GM19395 (cell line): ENCODE measurements around the gene EP400.
"Not testable (repeated sequence)": the region's sequence is repeated elsewhere in the genome, so short reads cannot be mapped to it uniquely, and the experiment has no call there.

Source experiments
- ATAC-seq: cut with Tn5 transposase; IDR thresholded peaks from one replicate; pipeline ENCODE4 v1.9.1; 2021; ENCODE audit warnings: mild to moderate bottlenecking, moderate library complexity; ENCODE audit not compliant: unreplicated experiment

EP400 gene

GRCh38 chr12:132079695-132080094, 130.0 kb downstream of the EP400 start:
- ATAC-seq, result no peak

GRCh38 chr12:132080515-132080914, 130.8 kb downstream of the EP400 start:
- ATAC-seq, result not testable (repeated sequence)

- no peak for ATAC-seq
These were observed 131.7 kb downstream of the EP400 start for GRCh38 chr12:132081423-132081822.

- ATAC-seq, result peak; percentile 9
These were observed 133.8 kb downstream of the EP400 start for GRCh38 chr12:132083614-132083940.

GRCh38 chr12:132083941-132084620, 134.3 kb downstream of the EP400 start:
- ATAC-seq, result peak; percentile 85

GRCh38 chr12:132084621-132085290, 135.0 kb downstream of the EP400 start:
- peak; percentile 39 for ATAC-seq

- ATAC-seq, result no peak
These were observed 135.5 kb downstream of the EP400 start for GRCh38 chr12:132085291-132085635.

GRCh38 chr12:132089407-132089910, 139.7 kb downstream of the EP400 start:
- no peak for ATAC-seq

GRCh38 chr12:132094269-132094891, 144.6 kb downstream of the EP400 start:
- ATAC-seq, result no peak

- no peak for ATAC-seq
These were observed 146.0 kb downstream of the EP400 start for GRCh38 chr12:132095520-132096409.

GRCh38 chr12:132099739-132100138, 150.0 kb downstream of the EP400 start:
- no peak for ATAC-seq

- ATAC-seq, result no peak
These were observed 150.7 kb downstream of the EP400 start for GRCh38 chr12:132100306-132101065.

- ATAC-seq, result no peak
These were observed 152.6 kb downstream of the EP400 start for GRCh38 chr12:132102297-132102696.

- ATAC-seq, result not testable (repeated sequence)
These were observed 153.3 kb downstream of the EP400 start for GRCh38 chr12:132103072-132103471.

GRCh38 chr12:132103542-132104308, 154.0 kb downstream of the EP400 start:
- ATAC-seq, result no peak

GRCh38 chr12:132105467-132105866, 155.7 kb downstream of the EP400 start:
- ATAC-seq, result no peak

- ATAC-seq, result no peak
These were observed 157.2 kb downstream of the EP400 start for GRCh38 chr12:132106921-132107320.

- no peak for ATAC-seq
These were observed 158.6 kb downstream of the EP400 start for GRCh38 chr12:132108211-132108832.

GRCh38 chr12:132109741-132110140, 160.0 kb downstream of the EP400 start:
- ATAC-seq, result no peak
